GM18951 (cell line): Measurements from ENCODE around the gene PAPLN.

ENCODE experiments used
- POLR2A ChIP-seq: IDR thresholded peaks from 4 replicates; pipeline ENCODE4 v1.6.1; 2011; ENCODE audit warnings: mild to moderate bottlenecking; ENCODE audit not compliant: insufficient read length, insufficient read depth; ENCODE audit errors: extremely low read depth
- in situ Hi-C: fragments of 300-500 bp; cut with MboI; formaldehyde crosslinking; loops from one replicate; pipeline ENCODE4 v1.12.0; 2022; ENCODE audit warnings: low sequenced_read_pairs, mixed read lengths, inconsistent platforms; ENCODE audit not compliant: unreplicated experiment

The PAPLN gene

DNA sequence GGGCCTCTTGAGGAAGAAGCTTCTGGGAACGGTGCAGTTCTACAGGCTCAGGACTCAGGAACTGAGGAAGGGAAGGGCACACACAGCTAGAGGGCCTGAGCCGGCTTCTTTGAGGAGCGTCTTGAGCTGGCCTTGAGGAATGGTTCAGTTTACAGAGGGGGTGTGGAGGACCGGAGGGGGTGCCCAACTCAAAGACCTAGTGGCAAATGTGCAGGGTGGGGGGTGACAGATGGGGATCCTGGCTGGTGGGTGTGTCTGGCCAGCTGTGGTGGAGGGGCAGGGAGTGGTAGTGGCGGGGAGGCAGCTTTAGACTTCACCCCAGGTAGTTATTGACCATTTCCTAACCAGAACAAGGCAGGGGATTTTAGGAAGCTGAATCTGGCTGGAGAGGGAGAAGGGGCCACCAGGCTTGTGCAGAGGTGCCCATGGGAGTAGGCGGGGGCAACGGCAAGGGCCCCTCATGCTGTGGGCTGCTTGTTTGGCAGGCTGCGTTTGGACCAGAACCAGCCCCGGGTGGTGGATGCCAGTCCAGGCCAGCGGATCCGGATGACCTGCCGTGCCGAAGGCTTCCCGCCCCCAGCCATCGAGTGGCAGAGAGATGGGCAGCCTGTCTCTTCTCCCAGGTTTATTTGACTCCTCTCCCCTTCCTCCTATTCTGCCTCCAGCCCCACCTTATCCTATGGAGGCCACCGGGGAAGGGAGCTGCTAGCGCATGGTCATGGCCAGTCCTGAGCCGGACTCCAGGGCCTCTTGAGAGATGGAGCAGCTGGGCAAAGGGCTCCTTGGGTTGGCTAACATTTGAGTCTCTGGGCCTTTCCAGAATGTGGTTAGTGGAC, 27.8 kb downstream of the PAPLN start:
- in situ Hi-C loops: no loop called here

DNA sequence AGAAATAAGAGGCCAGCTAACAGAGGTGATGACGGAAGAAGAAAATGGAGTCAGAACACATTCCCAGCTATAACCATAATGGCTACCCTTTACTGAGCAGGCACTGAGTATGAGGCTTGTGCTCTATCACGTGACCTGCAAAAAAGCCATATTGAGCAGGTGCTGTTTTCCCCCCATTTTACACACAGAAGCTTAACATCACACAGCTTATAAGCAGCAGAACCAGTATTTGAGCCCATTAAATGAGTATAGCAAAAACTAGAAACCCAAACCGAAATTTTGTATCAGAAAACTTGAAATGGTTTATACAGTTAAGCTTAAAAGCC, 28.4 kb downstream of the PAPLN start:
- TF ChIP-seq POLR2A: no peak
- in situ Hi-C loops: no loop called here

More for the DNA sequence above, 27.8 kb downstream of the PAPLN start:
- TF ChIP-seq POLR2A: no peak

DNA sequence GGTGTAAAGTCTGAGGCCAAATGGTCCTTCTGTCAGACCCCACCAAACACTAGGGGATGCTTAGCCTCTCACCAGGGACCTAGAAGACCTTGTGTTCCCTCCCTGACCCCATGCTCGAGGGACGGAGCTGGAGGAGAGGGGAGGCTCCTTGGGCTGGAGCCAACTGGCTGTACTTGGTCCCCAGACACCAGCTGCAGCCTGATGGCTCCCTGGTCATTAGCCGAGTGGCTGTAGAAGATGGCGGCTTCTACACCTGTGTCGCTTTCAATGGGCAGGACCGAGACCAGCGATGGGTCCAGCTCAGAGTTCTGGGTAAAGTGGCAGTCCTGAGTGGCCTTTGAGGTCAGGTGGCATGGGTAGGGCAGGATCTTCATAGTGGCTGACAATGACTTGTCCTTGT, 29.0 kb downstream of the PAPLN start:
- no peak for TF ChIP-seq POLR2A
- in situ Hi-C loops: no loop called here

DNA sequence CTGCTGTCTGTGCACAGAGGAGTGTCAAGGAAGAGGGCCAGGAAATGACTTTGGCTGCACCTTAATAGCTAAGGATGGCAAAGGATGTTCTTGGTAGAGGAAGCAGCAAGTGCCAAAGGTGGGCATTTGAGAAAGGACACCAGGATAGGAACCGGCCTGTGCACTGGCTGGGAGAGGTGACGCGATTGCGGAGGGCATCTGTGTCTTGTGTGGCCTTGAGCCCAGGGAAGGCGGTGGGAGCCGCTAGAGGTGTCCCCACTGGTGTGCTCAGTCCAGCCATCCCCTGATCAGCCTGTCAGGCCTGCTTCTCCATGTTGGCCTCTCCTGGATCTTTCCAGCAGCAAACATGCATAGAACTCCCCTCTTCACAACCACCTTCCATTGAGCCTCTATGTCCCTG, 30.2 kb downstream of the PAPLN start:
- in situ Hi-C loops: no loop called here
- TF ChIP-seq POLR2A: no peak

DNA sequence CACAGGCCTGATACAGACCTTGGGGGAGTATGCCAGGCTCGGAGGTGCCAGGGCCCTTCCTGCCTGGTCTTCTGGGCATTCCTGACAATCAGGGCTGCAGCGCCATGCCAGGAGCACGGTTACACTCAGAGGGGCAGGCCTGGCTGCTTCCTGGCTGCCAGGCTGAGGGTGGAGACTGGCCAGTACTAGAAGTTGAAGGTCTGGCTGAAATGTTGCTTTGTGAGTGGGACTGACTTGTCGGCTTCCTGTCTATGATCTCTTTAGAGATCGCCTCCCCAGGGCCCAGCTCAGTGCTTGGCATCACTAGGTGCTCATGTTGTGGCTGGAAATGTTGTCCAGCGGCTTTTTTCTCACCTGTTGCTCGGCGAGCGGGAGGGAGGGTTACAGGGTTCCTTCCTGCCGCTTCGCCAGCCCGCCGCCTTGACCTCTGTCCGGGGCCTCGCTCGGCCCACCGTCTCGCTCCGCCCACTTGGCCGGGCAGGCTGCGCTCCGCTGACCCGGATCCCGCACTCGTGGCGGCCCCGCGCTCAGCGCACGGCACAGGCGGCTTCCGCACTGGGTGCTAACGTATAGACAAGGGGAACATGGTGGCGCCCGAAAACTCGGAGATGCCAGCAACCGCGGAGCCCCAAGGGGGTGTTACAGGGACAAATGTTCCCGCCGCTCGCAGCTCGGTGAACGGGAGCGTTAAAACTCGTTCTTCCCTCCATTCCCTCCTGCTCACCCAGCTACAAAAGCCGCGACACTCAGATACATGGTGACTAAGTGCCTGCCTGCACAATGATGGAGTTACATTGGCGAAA, 32.6 kb downstream of the PAPLN start:
- in situ Hi-C loops: no loop called here
- TF ChIP-seq POLR2A: peak; percentile 42

DNA sequence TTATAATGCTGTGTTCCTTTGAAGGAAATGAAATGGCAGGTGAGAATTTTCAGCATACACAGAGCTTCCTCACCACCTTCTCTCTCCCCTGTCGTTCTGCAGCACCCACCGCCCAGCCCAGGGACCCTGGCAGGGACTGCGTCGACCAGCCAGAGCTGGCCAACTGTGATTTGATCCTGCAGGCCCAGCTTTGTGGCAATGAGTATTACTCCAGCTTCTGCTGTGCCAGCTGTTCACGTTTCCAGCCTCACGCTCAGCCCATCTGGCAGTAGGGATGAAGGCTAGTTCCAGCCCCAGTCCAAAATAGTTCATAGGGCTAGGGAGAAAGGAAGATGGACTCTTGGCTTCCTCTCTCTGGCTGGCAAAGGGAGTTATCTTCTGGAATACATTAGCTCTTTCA, 35.1 kb downstream of the PAPLN start:
- TF ChIP-seq POLR2A: no peak
- in situ Hi-C loops: no loop called here

DNA sequence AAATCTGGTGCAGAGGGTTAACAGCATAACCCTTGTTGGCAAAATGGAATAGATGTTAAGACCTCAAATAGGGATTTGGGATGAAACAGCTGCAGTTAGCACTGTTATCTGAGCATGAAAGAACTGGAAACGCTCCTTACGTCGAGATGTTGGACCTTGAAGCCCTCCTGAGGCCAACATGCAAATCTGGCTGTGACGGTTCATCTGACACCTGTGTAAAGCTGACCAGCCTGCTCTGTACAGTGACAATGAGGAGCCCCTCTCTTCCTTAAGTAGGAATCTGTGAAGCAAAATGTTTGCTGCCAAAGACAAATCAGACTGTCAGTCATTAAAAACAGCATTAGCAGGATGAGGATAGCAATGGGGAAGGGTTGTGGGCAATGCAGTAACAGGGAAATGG, 36.5 kb downstream of the PAPLN start:
- in situ Hi-C loops: no loop called here
- no peak for TF ChIP-seq POLR2A

DNA sequence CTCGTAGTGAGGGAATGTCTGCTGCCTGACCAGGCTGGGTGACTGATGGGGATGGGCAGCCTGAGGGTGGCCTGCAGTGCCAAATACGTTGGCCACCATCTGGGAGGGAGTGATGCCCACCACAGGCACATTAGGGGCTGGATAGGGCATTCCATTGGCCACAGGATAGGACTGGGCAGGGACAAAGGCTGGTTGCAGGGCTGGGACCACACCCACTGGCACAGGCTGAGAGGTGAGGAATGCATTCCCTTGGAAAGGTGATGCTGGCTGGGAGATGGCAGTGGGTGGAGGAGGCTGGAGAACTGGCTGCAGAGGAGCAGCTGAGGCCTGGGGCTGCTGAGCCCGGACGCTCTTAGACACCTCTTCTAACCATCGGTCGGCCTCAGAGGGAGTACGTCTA, 39.5 kb downstream of the PAPLN start:
- no peak for TF ChIP-seq POLR2A
- in situ Hi-C loops: no loop called here

DNA sequence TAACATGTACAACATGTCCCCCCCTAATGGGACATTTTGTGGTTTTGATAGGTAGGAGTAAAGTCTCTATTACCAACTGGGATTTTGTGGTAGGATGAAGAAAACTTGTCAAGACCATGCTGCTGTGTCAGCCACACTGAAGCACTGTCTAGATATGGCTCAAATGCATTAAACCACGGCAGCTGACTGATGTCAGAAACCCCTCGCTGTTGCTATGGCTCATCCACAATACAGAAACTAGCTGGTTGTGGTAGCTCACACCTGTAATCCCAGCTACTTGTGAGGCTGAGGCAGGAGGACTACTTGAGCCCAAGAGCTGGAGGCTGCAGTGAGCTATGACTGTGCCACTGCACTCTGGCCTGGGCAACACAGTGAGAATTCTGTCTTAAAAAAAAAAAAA, 40.1 kb downstream of the PAPLN start:
- TF ChIP-seq POLR2A: no peak
- in situ Hi-C loops: no loop called here

DNA sequence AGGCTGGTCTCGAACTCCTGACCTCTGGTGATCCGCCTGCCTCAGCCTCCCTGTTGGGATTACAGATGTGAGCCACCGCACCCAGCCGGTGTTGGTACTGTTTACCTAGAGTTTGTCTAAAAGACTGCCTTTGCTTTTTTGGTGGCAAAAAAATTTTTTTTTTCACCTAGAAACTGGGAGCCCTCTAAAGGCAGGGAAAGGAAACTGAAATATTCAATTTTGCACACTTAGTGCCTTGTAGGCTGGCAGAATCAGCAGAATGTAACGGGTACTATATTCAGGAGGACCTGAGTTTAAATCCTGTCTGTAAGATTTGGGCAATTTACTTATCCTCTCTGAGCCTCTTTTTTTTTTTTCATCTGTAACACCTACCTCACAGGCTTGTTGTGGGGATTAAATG, 43.6 kb downstream of the PAPLN start:
- in situ Hi-C loops: no loop called here
- no peak for TF ChIP-seq POLR2A

DNA sequence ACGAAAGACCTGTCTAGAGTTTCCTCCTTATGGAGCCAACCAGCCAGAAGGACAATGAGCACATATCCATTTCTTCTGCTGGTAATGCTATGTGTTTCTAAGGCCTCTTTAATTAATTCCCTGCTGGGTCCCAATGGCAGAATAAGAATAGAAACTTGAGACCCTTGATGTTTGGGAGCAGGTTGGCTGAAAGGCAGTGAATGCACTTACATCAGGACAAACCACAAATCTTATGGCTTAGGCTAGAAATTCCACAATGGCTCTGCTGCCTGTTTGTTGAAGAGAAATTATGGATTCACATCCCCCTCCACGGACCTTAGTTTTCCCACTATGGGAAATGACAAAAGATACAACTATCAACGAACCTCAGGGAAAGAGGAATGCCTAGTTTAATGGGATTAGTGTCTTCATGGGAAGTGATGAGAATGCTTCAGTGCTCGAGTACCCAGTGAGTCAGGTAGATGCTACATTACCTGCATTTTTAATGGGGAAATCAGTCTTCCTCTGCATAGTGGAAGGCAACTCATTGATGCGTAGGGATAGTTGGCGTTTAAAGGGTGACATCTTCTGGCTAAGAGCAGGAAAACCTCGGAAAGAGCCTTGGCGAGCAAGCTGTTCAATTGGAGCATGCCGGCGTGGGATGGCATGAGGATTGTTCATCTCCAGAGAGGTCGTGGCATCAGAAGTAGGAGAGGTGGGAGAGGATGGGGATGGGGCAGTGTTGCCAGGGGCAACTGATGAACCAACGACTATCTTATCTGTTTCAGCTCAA, 46.5 kb downstream of the PAPLN start:
- in situ Hi-C loops: no loop called here
- no peak for TF ChIP-seq POLR2A

DNA sequence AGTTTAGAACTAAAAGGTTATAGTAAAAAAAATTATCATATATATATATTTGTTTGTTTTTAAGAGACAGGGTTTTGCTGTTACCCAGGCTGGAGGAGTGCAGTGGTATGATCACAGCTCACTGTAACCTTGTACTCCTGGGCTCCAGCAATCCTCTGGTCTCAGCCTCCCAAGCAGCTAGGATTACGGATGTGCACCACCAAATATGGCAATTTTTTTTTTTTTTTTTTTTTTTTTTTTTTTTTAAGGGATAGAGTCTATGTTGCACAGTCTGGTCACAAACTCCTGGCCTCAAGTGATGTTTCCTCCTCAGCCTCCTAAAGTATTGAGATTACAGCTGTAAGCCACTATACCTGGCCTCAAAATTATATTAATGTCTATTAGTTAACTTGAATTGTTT, 48.7 kb downstream of the PAPLN start:
- in situ Hi-C loops: no loop called here
- TF ChIP-seq POLR2A: no peak

DNA sequence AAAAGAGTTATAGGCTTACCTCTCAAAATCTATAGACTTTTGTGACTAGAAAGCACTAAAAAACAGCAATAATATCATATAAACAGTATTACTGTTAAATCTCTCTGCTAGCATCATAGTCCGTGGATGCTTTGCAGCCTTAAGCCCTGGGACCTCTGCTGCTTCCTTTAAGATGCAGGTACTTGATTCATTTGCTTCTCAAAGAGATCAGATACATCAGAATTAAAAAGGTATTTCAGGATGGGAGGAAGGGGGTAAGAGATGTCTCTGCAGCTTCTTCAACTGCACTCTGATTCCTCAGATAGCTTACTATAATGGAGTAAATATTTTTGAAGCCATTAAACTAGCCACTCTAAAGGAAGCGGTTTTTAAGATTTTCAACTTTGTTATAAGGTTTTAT, 49.3 kb downstream of the PAPLN start:
- no peak for TF ChIP-seq POLR2A
- in situ Hi-C loops: no loop called here
